ENCODE results near the gene SEMA5B.

DNA sequence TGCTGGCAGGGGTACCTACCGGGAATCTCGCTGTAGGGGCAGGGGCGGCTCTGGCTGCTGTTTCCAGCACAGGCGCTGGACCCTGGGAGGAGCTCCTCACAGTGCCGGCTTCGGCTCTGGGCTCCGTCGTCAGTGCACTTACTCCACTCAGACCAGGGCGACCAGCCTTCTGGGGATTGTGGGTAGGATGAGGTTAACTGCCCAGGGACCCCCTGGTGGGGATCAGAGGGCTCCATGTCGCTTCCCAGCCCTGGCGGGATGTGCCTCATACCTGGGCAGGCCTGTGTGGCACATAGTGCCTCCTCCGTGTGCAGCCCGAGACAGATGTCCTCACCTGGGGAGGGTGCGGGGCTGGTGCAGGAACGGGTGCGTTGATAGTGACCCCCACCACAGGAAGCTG lies 115.7 kb downstream of the SEMA5B start:
- no peak for TF ChIP-seq POLR2A (IDR thresholded peaks at IDR 0.05; ENCODE audit: low read depth, low read length)
- no peak for TF ChIP-seq SPI1 (IDR thresholded peaks at IDR 0.05; ENCODE audit: low read depth, low read length)
- TF ChIP-seq TAF1 (IDR thresholded peaks at IDR 0.05; ENCODE audit: low read depth, low read length): no peak
- no peak for TF ChIP-seq PAX5 (IDR thresholded peaks at IDR 0.05; ENCODE audit: insufficient read depth, low read length, severe bottlenecking)
- no peak for TF ChIP-seq POLR2AphosphoS5 (IDR thresholded peaks at IDR 0.05; ENCODE audit: low read depth, low read length)
- TF ChIP-seq POU2F2 (IDR thresholded peaks at IDR 0.05; ENCODE audit: low read depth, low read length): no peak
